HG03571 (cell line): Measurements from ENCODE around the gene IFNGR2.
A peak's percentile ranks its signal among the peaks of the same experiment; 100 is the strongest.
"Not testable (repeated sequence)": the region's sequence is repeated elsewhere in the genome, so short reads cannot be mapped to it uniquely, and the experiment has no call there.

Experiments
- ATAC-seq: cut with Tn5 transposase; IDR thresholded peaks from one replicate; pipeline ENCODE4 v1.9.1; 2021; ENCODE audit not compliant: unreplicated experiment

IFNGR2 gene

GRCh38 chr21:33434770-33435360, 31.7 kb downstream of the IFNGR2 start:
- ATAC-seq: peak; percentile 86

GRCh38 chr21:33437140-33437539, 33.9 kb downstream of the IFNGR2 start:
- no peak for ATAC-seq

GRCh38 chr21:33441489-33442477, 38.6 kb downstream of the IFNGR2 start:
- peak; percentile 74 for ATAC-seq

GRCh38 chr21:33443194-33443593, 40.0 kb downstream of the IFNGR2 start:
- no peak for ATAC-seq

GRCh38 chr21:33444499-33444898, 41.3 kb downstream of the IFNGR2 start:
- ATAC-seq: no peak

- not testable (repeated sequence) for ATAC-seq
These were observed 43.4 kb downstream of the IFNGR2 start for GRCh38 chr21:33446620-33447019.

- no peak for ATAC-seq
These were observed 46.4 kb downstream of the IFNGR2 start for GRCh38 chr21:33449616-33450015.

- ATAC-seq: no peak
These were observed 48.4 kb downstream of the IFNGR2 start for GRCh38 chr21:33451634-33452071.

- no peak for ATAC-seq
These were observed 49.1 kb downstream of the IFNGR2 start for GRCh38 chr21:33452362-33452761.

GRCh38 chr21:33455686-33456446, 52.7 kb downstream of the IFNGR2 start:
- no peak for ATAC-seq

GRCh38 chr21:33458861-33459260, 55.6 kb downstream of the IFNGR2 start:
- no peak for ATAC-seq

- no peak for ATAC-seq
These were observed 58.5 kb downstream of the IFNGR2 start for GRCh38 chr21:33461538-33462250.

GRCh38 chr21:33469183-33469582, 66.0 kb downstream of the IFNGR2 start:
- not testable (repeated sequence) for ATAC-seq

GRCh38 chr21:33470701-33471100, 67.5 kb downstream of the IFNGR2 start:
- no peak for ATAC-seq

GRCh38 chr21:33473344-33473743, 70.1 kb downstream of the IFNGR2 start:
- no peak for ATAC-seq

- no peak for ATAC-seq
These were observed 73.9 kb downstream of the IFNGR2 start for GRCh38 chr21:33477066-33477465.

GRCh38 chr21:33478182-33478581, 75.0 kb downstream of the IFNGR2 start:
- ATAC-seq: no peak

- peak; percentile 4 for ATAC-seq
These were observed 75.9 kb downstream of the IFNGR2 start for GRCh38 chr21:33478935-33479678.

GRCh38 chr21:33479679-33480480, 76.7 kb downstream of the IFNGR2 start, which contains the start of gene TMEM50B:
Gene TMEM50B, minus strand, starts transcription at chr21:33479974. Its CDS starts 11,089 bp downstream, at chr21:33468885.
- peak; percentile 86 for ATAC-seq
